Measurements from ENCODE around the gene DYDC1. TPM values are rescaled to one million over a fixed set of nuclear protein-coding genes. Genes with fewer than 3 reads are reported as not detected.

The DYDC1 gene
- total and polyA plus RNA-seq, 2 donors (not counting 3 experiments of a cell fraction or from before 2014, with no cell fraction given), result not detected

- no peaks in the 10 kb centered on the region for H3K9me1 ChIP-seq (replicated peaks; ENCODE audit: control insufficient read depth, extremely low read depth, insufficient read depth, low read length)
- no peak within 1 kb of the TSS for H2AFZ ChIP-seq (ENCODE audit: low read depth, low read length)
- dilution Hi-C loops (cut with MboI; ENCODE audit: extremely low pct_ligation_motif_present, low sequenced_read_pairs) (no loop called here), intact Hi-C loops (cut with micrococcal nuclease) (no loop called here)
- ChIA-PET CTCF (interaction anchor here (1.4 kb wide), 1 partner anchor 29 kb away, joined by 5 read pairs; no protein-coding TSS in a partner anchor), POLR2A (no interaction called here)
- H3K79me2 ChIP-seq (ENCODE audit: control insufficient read depth, insufficient read depth, low read length), result no peaks in the 10 kb centered on the region
- no peaks in the 10 kb centered on the region for H3K36me3 ChIP-seq (ENCODE audit: control insufficient read depth in 2 of 2, extremely low read depth in 1 of 2, insufficient read depth in 2 of 2, low read length in 2 of 2)
- no peak within 1 kb of the TSS for H3K4me3 ChIP-seq (replicated peaks in 1 of 3; ENCODE audit: insufficient read depth in 1 of 3, low read depth in 1 of 3, low read length in 3 of 3)
- no peaks in the 10 kb centered on the region for H3K4me1 ChIP-seq (ENCODE audit: control insufficient read depth, extremely low read depth, insufficient read depth, low read length)
- BruUV-seq (replicated peaks), result no TSS peak
- H3K27me3 ChIP-seq (ENCODE audit: control insufficient read depth in 2 of 2, insufficient read depth in 2 of 2, low read length in 2 of 2), result peaks cover 0 to 2% of the 10 kb centered on the region in 2 experiments
- FAIRE-seq (no peak), DNase-seq (ENCODE audit: low read depth, low spot score) (no peak)
- no peak within 1 kb of the TSS for H3K27ac ChIP-seq (ENCODE audit: insufficient read depth, low read depth, low read length)
- no peak for TF ChIP-seq FOS (IDR thresholded peaks at IDR 0.05; ENCODE audit: borderline replicate concordance, insufficient read depth, low read length)
- no peak for TF ChIP-seq CTCF (IDR thresholded peaks at IDR 0.05; ENCODE audit: extremely low read depth in 1 of 2, insufficient read depth in 1 of 2, low read depth in 1 of 2, low read length in 2 of 2)
- TF ChIP-seq POLR2A (IDR thresholded peaks at IDR 0.05; ENCODE audit: low read depth, low read length), result no peak
- no peak for TF ChIP-seq JUN (IDR thresholded peaks at IDR 0.05; ENCODE audit: borderline replicate concordance, insufficient read depth, insufficient read length, low read depth)
- TF ChIP-seq MAX (IDR thresholded peaks at IDR 0.05; ENCODE audit: insufficient read depth, insufficient read length), result no peak
- no peak for TF ChIP-seq EZH2 (IDR thresholded peaks at IDR 0.05; ENCODE audit: borderline replicate concordance, low read depth, low read length, severe bottlenecking)
- TF ChIP-seq MYC (IDR thresholded peaks at IDR 0.05; ENCODE audit: low read depth, low read length), result no peak
- H3K9ac ChIP-seq (replicated peaks; ENCODE audit: extremely low read depth, insufficient read depth, low read length), result no peak within 1 kb of the TSS
- H3K4me2 ChIP-seq (ENCODE audit: insufficient read depth, low read length), result no peak within 1 kb of the TSS
- no peaks in the 10 kb centered on the region for H4K20me1 ChIP-seq (replicated peaks; ENCODE audit: control insufficient read depth, extremely low read depth, insufficient read depth, low read length)
- H3K9me3 ChIP-seq (replicated peaks; ENCODE audit: control insufficient read depth, insufficient read depth, low read length), result no peaks in the 10 kb centered on the region
These were observed 66.9 kb downstream of the DYDC1 start, which contains the start of gene MAT1A for GRCh38 chr10:80289451-80290287. Gene MAT1A, minus strand, starts transcription at chr10:80289658. Its CDS starts 235 bp downstream, at chr10:80289423.

Data from endothelial cell of umbilical vein (primary cell).